ENCODE data around the gene CDK5R1.
"Not testable (repeated sequence)": the region's sequence is repeated elsewhere in the genome, so short reads cannot be mapped to it uniquely, and the experiment has no call there.

The CDK5R1 gene

GRCh38 chr17:32486701-32487472 is at the start of gene CDK5R1:
TSS of gene CDK5R1 (plus strand) at chr17:32486993. CDS start at chr17:32487621, 628 bp downstream.
- DNase-seq: peak; percentile 39

GRCh38 chr17:32440722-32441121 is 46.1 kb upstream of the CDK5R1 start:
- DNase-seq: no peak

GRCh38 chr17:32441886-32442285 is 44.9 kb upstream of the CDK5R1 start:
- DNase-seq: no peak

- no peak for DNase-seq
Measured at GRCh38 chr17:32443827-32444300, 42.9 kb upstream of the CDK5R1 start.

- DNase-seq: peak; percentile 88
Measured at GRCh38 chr17:32444301-32445073, 42.3 kb upstream of the CDK5R1 start, which contains the start of gene PSMD11. TSS of gene PSMD11 (plus strand) at chr17:32444510. CDS start at chr17:32444524, 14 bp downstream.

GRCh38 chr17:32445074-32445415 is 41.7 kb upstream of the CDK5R1 start:
- no peak for DNase-seq

GRCh38 chr17:32445497-32445896 is 41.3 kb upstream of the CDK5R1 start:
- no peak for DNase-seq

- DNase-seq: no peak
Measured at GRCh38 chr17:32445971-32446370, 40.8 kb upstream of the CDK5R1 start.

GRCh38 chr17:32446949-32447348 is 39.8 kb upstream of the CDK5R1 start:
- no peak for DNase-seq

- DNase-seq: no peak
Measured at GRCh38 chr17:32449963-32450362, 36.8 kb upstream of the CDK5R1 start.

- DNase-seq: not testable (repeated sequence)
Measured at GRCh38 chr17:32450379-32450778, 36.4 kb upstream of the CDK5R1 start.

GRCh38 chr17:32451879-32452278 is 34.9 kb upstream of the CDK5R1 start:
- no peak for DNase-seq

- DNase-seq: no peak
Measured at GRCh38 chr17:32452281-32452680, 34.5 kb upstream of the CDK5R1 start.

- DNase-seq: no peak
Measured at GRCh38 chr17:32453370-32453769, 33.4 kb upstream of the CDK5R1 start.

GRCh38 chr17:32458371-32458770 is 28.4 kb upstream of the CDK5R1 start:
- DNase-seq: no peak

- DNase-seq: no peak
Measured at GRCh38 chr17:32460054-32460453, 26.7 kb upstream of the CDK5R1 start.

GRCh38 chr17:32461498-32461852 is 25.3 kb upstream of the CDK5R1 start:
- no peak for DNase-seq

GRCh38 chr17:32461853-32462617 is 24.8 kb upstream of the CDK5R1 start:
- peak; percentile 12 for DNase-seq

- DNase-seq: no peak
Measured at GRCh38 chr17:32463304-32463703, 23.5 kb upstream of the CDK5R1 start.

GRCh38 chr17:32464374-32464773 is 22.4 kb upstream of the CDK5R1 start:
- DNase-seq: no peak

- DNase-seq: no peak
Measured at GRCh38 chr17:32467949-32468348, 18.8 kb upstream of the CDK5R1 start.

GRCh38 chr17:32470405-32471167 is 16.2 kb upstream of the CDK5R1 start:
- no peak for DNase-seq

- no peak for DNase-seq
Measured at GRCh38 chr17:32471652-32472051, 15.1 kb upstream of the CDK5R1 start.
